T-helper 1 cell treated with Interleukin-12 subunit alpha and Interleukin-12 subunit beta and Interleukin-4 antibody, amounts not matched to agents 30 μg/mL and 1 μg/mL, for 36 hours (primary cell): ENCODE data around the gene FER.

ENCODE experiments used
- H3K27ac Mint-ChIP-seq: one replicate; pipeline ENCODE4 v1.8.0; 2021; ENCODE audit warnings: mild to moderate bottlenecking, mixed read lengths
- H3K27me3 Mint-ChIP-seq: one replicate; pipeline ENCODE4 v1.8.0; 2021; ENCODE audit warnings: low read depth, mixed read lengths
- H3K36me3 Mint-ChIP-seq: one replicate; pipeline ENCODE4 v1.8.0; 2021; ENCODE audit warnings: low read depth, mixed read lengths
- H3K4me1 Mint-ChIP-seq: one replicate; pipeline ENCODE4 v1.8.0; 2021; ENCODE audit warnings: low read depth, mixed read lengths
- H3K4me3 Mint-ChIP-seq: one replicate; pipeline ENCODE4 v1.8.0; 2021; ENCODE audit warnings: mild to moderate bottlenecking, moderate library complexity, mixed read lengths
- H3K9me3 Mint-ChIP-seq: one replicate; pipeline ENCODE4 v1.8.0; 2021; ENCODE audit warnings: mixed read lengths

The FER gene

DNA sequence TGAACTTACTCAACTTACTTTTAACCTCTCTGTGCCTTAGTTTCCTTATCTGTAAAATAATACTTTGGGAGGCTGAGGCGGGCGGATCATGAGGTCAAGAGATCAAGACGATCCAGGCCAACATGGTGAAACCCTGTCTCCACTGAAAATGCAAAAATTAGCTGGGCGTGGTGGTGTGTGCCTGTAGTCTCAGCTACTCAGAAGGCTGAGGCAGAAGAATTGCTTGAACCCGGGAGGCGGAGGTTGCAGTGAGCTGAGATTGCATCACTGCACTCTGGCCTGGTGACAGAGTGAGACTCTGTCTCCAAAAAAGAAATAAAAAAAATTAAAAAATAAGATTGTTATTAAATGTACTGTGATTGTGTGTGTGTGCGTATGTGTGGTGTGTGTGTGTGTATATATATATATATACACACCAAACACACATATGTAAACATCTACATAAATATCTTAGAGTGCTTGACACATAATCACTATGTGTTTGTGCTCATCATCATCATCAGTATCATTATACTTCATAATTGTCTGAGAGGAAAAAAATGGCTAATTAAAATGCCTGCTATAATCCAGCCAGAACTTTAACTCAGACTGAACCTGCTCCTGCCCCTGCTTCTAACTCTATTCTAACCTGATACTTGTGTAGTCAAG lies 312.8 kb downstream of the FER start:
- Mint-ChIP-seq H3K36me3 (no peaks in the 10 kb centered on the region), H3K4me1 (no peaks in the 10 kb centered on the region)

DNA sequence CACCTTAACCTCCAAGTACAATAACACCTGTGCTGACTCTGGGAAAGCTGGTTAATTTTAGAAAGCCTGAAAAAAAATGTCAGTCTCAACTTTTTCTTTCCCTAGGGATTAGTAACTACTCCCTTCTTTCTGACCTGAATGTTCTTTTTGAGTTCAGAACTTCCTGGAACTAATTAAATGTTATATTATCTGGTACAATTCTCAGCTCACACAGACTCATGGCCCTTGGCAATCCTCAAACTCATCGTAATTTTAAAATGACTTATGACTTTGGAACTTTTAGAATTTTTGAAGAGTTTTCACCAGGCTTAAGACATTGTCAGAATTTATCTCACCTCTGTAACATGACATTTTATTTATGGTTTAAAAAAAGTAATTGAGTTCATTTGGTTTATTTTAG lies 315.0 kb downstream of the FER start:
- Mint-ChIP-seq H3K4me1 (no peaks in the 10 kb centered on the region), H3K27me3 (no peaks in the 10 kb centered on the region), H3K4me3 (no peak overlapping the region), H3K36me3 (no peaks in the 10 kb centered on the region), H3K27ac (no peak overlapping the region), H3K9me3 (no peaks in the 10 kb centered on the region)

More for the DNA sequence above, 312.8 kb downstream of the FER start:
- no peak overlapping the region for H3K4me3 Mint-ChIP-seq
- H3K27ac Mint-ChIP-seq, result no peak overlapping the region
- no peaks in the 10 kb centered on the region for H3K9me3 Mint-ChIP-seq
- no peaks in the 10 kb centered on the region for H3K27me3 Mint-ChIP-seq

DNA sequence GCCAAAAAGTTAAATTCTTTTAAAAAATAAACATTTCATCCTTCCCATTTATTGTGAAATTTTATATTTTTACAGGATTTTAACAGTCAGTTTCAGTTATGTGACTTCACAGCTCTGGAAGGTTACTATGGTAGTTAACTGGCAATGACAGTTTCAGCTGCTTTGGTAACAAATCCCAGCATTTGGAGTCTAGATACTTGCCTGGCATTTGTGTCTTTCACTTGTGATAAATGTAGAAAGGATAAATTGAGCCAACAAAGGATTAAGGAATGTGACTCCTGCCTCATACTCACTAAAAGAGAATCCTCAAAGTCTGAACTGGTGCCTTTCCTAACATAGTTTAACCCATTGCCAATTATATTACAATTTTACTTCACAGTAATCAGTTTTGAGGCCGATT lies 315.5 kb downstream of the FER start:
- Mint-ChIP-seq H3K27ac (no peak overlapping the region), H3K36me3 (no peaks in the 10 kb centered on the region), H3K4me3 (no peak overlapping the region), H3K27me3 (no peaks in the 10 kb centered on the region), H3K9me3 (no peaks in the 10 kb centered on the region), H3K4me1 (no peaks in the 10 kb centered on the region)

DNA sequence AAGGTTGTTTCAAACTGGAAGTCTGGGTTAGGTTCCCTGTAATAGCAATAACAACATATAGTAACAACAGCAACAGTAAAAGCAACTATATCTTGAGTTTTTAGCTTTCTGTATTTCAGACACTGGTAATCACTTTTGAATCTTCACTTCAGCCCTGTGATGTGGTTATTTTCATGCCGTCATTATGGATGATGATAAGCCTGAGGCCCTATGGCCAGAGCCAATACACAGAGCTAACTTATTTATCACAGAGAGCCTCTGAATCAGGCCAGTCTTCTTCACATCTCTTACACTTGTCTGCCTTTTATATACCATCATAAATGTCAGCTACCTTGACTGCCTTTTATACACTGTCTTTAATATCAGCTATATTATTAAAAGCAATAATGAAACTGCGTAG lies 329.0 kb downstream of the FER start:
- Mint-ChIP-seq H3K27me3 (no peaks in the 10 kb centered on the region), H3K4me1 (no peaks in the 10 kb centered on the region), H3K4me3 (no peak overlapping the region), H3K27ac (no peak overlapping the region), H3K9me3 (no peaks in the 10 kb centered on the region), H3K36me3 (no peaks in the 10 kb centered on the region)

DNA sequence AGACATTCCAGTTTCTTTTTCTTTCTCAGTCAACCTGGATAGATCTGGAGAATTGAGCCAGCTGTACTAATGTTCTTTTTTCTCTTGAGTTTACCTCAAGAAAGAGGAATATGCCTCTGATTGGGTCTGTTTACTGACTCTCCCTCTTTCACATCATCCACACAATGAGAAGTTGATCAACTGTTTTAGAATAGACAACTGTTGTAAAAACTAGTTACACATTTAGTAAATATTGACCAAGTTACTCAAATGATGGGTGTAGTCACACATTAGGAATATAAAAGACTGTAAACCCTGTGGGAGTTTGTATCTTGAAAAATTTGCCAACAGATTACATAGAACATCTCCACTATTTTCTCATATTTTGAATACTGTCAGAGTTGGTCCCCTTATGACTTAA lies 330.8 kb downstream of the FER start:
- no peaks in the 10 kb centered on the region for H3K4me1 Mint-ChIP-seq
- no peak overlapping the region for H3K4me3 Mint-ChIP-seq
- no peaks in the 10 kb centered on the region for H3K9me3 Mint-ChIP-seq
- no peaks in the 10 kb centered on the region for H3K36me3 Mint-ChIP-seq
- no peaks in the 10 kb centered on the region for H3K27me3 Mint-ChIP-seq
- H3K27ac Mint-ChIP-seq, result no peak overlapping the region

DNA sequence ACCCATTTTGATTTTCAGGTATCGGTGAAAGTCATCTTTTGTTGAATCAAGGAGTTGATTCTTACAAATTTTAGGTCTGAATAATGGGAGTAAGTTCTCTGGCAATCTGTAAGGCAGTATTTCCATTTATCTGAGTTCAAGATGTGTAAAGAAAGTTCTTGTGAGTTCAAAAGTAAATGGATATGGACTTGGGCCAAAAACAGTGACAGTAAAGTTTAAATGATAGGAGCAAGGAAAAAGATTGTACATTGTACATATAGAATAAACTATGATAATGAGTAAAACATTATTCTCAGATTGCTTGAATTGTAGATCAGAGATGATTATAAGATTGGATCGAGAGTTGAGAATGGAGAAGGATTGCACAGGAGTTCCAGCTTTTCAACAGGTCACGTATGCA lies 332.8 kb downstream of the FER start:
- H3K4me1 Mint-ChIP-seq, result no peaks in the 10 kb centered on the region
- H3K27me3 Mint-ChIP-seq, result no peaks in the 10 kb centered on the region
- no peaks in the 10 kb centered on the region for H3K36me3 Mint-ChIP-seq
- H3K27ac Mint-ChIP-seq, result no peak overlapping the region
- no peaks in the 10 kb centered on the region for H3K9me3 Mint-ChIP-seq
- H3K4me3 Mint-ChIP-seq, result no peak overlapping the region

DNA sequence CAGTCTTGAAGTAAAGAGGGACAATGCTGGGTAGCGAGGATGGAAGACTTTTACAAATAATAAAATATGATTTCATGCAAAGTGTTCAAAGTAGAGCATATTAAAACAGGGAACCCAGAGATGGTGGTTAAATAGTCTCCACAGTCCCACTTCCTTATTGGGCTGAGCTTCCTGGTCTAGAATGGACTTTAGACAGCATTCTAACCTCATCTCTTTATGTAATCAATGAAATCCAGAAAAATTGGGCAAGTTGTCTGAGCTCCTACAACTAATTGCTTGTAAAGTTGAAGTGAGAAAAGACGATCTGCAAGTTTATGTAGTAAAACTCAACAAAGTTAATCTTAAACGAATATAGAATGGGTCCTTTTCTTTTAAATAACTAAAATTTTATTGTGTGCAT lies 333.2 kb downstream of the FER start:
- H3K4me1 Mint-ChIP-seq, result no peaks in the 10 kb centered on the region
- H3K27ac Mint-ChIP-seq, result no peak overlapping the region
- H3K36me3 Mint-ChIP-seq, result no peaks in the 10 kb centered on the region
- no peak overlapping the region for H3K4me3 Mint-ChIP-seq
- no peaks in the 10 kb centered on the region for H3K27me3 Mint-ChIP-seq
- no peaks in the 10 kb centered on the region for H3K9me3 Mint-ChIP-seq

DNA sequence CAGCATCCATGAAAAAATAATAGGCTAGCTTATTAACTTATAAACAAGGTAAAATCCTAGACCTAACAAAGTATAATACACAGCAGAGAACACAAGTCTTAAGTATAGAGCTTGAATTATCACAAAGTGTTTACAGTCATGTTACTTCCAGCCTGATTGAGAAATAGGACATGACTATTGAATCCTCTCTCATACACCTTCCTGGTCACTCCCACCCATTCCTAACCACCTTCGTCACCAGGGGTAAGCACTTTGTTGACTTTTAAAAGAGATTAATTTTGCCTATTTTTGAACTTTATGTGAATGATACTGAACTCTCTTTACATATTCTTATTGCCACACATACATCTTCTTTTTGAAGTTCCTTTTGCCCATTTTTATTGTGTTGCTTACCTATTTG lies 336.2 kb downstream of the FER start:
- Mint-ChIP-seq H3K4me3 (no peak overlapping the region), H3K27ac (no peak overlapping the region), H3K27me3 (no peaks in the 10 kb centered on the region), H3K9me3 (no peaks in the 10 kb centered on the region), H3K4me1 (no peaks in the 10 kb centered on the region), H3K36me3 (no peaks in the 10 kb centered on the region)

DNA sequence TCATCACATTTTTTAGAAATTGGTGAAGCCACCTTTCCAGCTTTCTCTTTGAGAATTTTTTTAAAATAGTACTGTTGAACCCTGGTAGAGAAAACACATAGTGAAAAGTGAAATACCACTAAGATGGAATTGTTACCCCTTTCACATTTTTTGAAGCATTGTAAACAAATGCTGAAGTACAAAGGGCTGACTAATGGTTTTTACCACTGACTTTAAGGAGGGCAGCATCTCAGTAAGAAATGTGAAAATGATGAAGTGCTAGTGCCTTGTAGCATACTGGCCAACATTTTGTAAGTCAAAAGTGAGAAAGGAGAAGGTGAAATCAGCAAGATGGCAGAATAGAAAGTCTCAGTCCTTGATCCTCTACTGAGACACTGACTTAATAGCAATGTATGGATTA lies 341.5 kb downstream of the FER start:
- H3K36me3 Mint-ChIP-seq, result no peaks in the 10 kb centered on the region
- no peaks in the 10 kb centered on the region for H3K4me1 Mint-ChIP-seq
- H3K27ac Mint-ChIP-seq, result no peak overlapping the region
- H3K27me3 Mint-ChIP-seq, result no peaks in the 10 kb centered on the region
- H3K4me3 Mint-ChIP-seq, result no peak overlapping the region
- no peaks in the 10 kb centered on the region for H3K9me3 Mint-ChIP-seq

DNA sequence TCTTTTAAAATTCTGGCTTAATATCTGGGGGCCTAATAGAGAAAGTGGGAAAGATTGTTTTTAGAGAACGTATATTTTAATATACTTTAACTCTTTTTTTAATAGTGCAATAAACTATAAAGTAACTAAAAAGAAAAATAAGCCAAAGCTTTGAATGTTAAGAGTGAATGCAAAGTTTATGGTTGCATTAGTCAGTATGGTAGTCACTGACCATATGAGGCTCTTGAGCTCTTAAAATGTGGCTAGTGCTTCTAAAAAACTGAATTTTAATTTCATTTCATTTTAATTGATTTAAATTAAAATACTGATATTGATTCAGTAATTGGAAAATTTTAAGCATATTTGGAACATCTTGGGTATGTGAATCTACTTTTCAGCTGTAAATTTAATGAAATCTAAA lies 351.4 kb downstream of the FER start:
- no peaks in the 10 kb centered on the region for H3K9me3 Mint-ChIP-seq
- H3K27ac Mint-ChIP-seq, result no peak overlapping the region
- H3K27me3 Mint-ChIP-seq, result no peaks in the 10 kb centered on the region
- H3K4me1 Mint-ChIP-seq, result no peaks in the 10 kb centered on the region
- H3K36me3 Mint-ChIP-seq, result no peaks in the 10 kb centered on the region
- H3K4me3 Mint-ChIP-seq, result no peak overlapping the region

DNA sequence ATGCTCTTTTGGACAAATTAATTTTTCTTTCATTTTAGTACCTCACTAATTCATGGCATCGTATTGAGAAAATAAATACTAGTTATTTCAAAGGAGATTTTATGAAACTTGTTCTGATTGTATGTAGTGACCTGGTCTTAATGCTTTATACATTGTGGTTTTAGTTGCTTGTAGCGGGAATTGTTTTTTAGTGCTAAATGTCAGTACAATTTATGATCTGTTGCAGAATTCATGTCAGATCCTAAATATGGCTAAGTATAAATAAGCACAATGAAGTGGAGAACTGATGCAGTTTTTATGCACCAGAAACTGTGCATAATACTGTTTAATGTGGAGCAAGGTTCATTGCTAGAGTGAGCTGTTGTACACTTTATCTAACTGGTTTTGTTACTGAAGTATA lies 353.3 kb downstream of the FER start:
- Mint-ChIP-seq H3K4me3 (no peak overlapping the region), H3K27ac (no peak overlapping the region), H3K36me3 (no peaks in the 10 kb centered on the region), H3K27me3 (no peaks in the 10 kb centered on the region), H3K4me1 (no peaks in the 10 kb centered on the region), H3K9me3 (no peaks in the 10 kb centered on the region)

DNA sequence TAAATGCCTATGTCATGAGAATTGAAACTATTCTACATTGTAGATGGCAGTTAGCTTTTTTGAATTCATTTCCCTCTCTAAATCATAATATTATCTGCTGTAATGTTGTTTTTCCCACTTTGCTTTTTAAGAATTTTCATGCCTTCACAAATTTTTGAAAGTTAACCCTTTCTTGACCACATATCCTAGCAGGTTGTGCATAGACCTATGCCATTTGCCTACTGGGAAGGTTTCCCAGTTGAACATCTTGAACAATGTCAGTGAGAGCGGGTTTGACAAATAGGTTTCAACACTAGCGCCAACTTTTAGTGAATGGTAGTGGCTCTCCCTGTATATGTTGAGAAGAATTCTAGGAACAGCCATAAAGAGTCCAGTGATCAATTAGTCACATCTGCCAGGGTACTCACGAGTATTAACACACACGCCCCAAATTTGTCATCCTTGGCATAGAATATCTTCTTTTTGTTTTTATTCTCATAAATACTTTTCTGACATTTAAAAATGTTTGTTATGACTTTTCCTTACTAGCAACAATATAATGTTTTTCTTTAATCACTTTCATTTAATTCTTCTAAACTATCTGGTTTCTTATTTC lies 354.5 kb downstream of the FER start:
- H3K27ac Mint-ChIP-seq, result no peak overlapping the region
- no peaks in the 10 kb centered on the region for H3K9me3 Mint-ChIP-seq
- no peaks in the 10 kb centered on the region for H3K36me3 Mint-ChIP-seq
- no peak overlapping the region for H3K4me3 Mint-ChIP-seq
- no peaks in the 10 kb centered on the region for H3K27me3 Mint-ChIP-seq
- H3K4me1 Mint-ChIP-seq, result no peaks in the 10 kb centered on the region

DNA sequence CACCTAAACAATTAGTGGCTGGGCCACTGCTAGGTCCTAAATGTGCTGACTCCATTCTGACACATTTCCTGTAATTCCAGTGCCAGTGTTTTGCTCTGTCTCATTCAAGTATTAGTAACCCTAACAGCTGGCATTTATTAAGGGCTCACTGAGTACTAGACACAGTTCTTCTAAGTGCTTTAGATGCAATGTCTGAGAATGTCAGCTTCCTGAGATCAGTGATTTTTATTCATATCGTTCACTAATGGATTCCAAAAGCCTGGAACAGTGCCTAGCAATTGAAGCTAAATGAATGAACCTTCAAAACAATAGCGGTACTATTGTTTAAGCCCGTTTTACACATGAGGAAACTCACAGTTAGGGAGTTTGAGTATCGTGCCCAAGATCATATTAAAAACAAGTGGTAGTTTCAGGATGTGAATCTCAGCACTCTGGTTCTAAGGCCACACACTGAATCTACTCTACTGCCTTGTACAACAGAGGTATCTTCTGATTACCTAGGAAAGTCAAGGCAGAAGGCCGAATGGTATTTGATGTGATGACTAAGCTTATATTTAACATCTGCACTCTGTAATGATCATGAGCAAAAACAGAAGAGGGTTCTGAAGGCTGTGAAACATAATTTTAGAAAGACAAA lies 358.1 kb downstream of the FER start:
- Mint-ChIP-seq H3K4me1 (no peaks in the 10 kb centered on the region), H3K4me3 (no peak overlapping the region)

DNA sequence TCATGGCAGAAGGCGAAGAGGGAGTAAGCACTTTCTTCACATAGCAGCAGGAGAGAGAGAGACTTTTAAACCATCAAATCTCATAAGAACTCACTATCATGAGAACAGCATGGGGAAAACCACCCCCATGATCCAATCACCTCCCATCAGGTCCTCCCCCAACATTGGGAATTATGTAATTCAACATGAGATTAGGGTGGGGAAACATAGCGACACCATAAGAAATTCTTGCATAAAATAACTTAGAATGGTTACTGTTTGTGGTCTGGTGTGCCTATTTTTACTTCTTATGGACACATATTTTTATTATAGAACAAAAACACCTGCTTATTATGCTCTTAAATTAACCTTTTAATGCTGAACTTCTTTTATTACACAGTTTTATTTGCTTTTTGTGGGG lies 364.0 kb downstream of the FER start:
- H3K27me3 Mint-ChIP-seq, result no peaks in the 10 kb centered on the region
- H3K4me1 Mint-ChIP-seq, result no peaks in the 10 kb centered on the region

More for the DNA sequence above, 358.1 kb downstream of the FER start:
- H3K36me3 Mint-ChIP-seq, result no peaks in the 10 kb centered on the region
- H3K27ac Mint-ChIP-seq, result no peak overlapping the region
- no peaks in the 10 kb centered on the region for H3K27me3 Mint-ChIP-seq
- H3K9me3 Mint-ChIP-seq, result no peaks in the 10 kb centered on the region

DNA sequence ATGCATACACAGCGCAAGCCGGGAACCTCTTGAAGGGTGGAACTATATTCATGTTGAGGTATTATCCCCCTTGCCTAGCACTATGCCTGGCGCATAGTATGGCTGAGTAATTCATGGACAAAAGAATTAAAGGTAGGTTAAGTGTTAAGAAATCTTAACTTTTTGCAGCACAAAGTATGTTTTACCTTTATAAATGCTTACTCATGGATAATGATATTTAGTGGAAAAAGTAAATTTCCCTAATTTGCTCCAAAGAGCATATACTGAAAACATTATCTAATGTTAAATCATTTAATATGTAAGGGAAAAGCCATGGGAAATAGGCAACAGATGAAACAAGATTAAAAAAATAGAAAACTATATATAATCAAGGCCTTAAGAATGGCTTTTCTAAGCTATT lies 365.9 kb downstream of the FER start:
- no peaks in the 10 kb centered on the region for H3K4me1 Mint-ChIP-seq
- no peak overlapping the region for H3K27ac Mint-ChIP-seq
- H3K4me3 Mint-ChIP-seq, result no peak overlapping the region
- no peaks in the 10 kb centered on the region for H3K27me3 Mint-ChIP-seq
- no peaks in the 10 kb centered on the region for H3K9me3 Mint-ChIP-seq
- no peaks in the 10 kb centered on the region for H3K36me3 Mint-ChIP-seq

More for the DNA sequence above, 364.0 kb downstream of the FER start:
- Mint-ChIP-seq H3K36me3 (no peaks in the 10 kb centered on the region), H3K9me3 (no peaks in the 10 kb centered on the region), H3K4me3 (no peak overlapping the region), H3K27ac (no peak overlapping the region)
